Measurements from ENCODE around the gene NOXA1. TPM values are rescaled to one million over a fixed set of nuclear protein-coding genes. Genes with fewer than 3 reads are reported as not detected.

The NOXA1 gene
- total and polyA plus RNA-seq, 2 of the 8 experiments (the other 6 are each of a cell fraction or from before 2014, with no cell fraction given) = 0.34 to 0.91 TPM

- no peak for FAIRE-seq
- POLR2A ChIA-PET (ENCODE audit: partially characterized antibody) = interaction anchor here (1.0 to 1.7 kb wide), 2 partner anchors 18 to 91 kb away, joined by 3 to 5 read pairs; no protein-coding TSS in a partner anchor
- peak overlapping the region in 1 of 4 experiments; percentile 56; a peak in 3 of 8 replicates for H3K4me3 ChIP-seq (ENCODE audit: extremely low read depth in 1 of 4, insufficient read depth in 2 of 4, low read depth in 3 of 4, low read length in 4 of 4)
Measured at GRCh38 chr9:137407590-137408300, 15.4 kb upstream of the NOXA1 start.

More at GRCh38 chr9:137407590-137408300, 15.4 kb upstream of the NOXA1 start:
- Histone ChIP-seq H3K79me1 (ENCODE audit: low read depth, low read length) (peaks cover 6% of the 10 kb centered on the region; the same call in 1 of the 2 replicates), H3K9me3 (ENCODE audit: insufficient read depth in 2 of 2, low read depth in 1 of 2, low read length in 1 of 2) (no peaks in the 10 kb centered on the region), H2BK12ac (ENCODE audit: low read depth, low read length) (no peak overlapping the region), H4K8ac (ENCODE audit: extremely low read depth, insufficient read depth, low read length) (peak overlapping the region; percentile 68; the same call in 1 of the 2 replicates), H3K9ac (replicated peaks in 1 of 4; ENCODE audit: extremely low read depth in 1 of 4, low read depth in 3 of 4, low read length in 3 of 4) (no peak overlapping the region), H2BK15ac (ENCODE audit: low read length) (no peak overlapping the region), H4K20me1 (replicated peaks in 1 of 2; ENCODE audit: control insufficient read depth in 1 of 2, insufficient read depth in 2 of 2, low read length in 2 of 2) (peaks cover 3 to 4% of the 10 kb centered on the region in 2 experiments), H3K4me1 (replicated peaks in 1 of 4; ENCODE audit: control insufficient read depth in 3 of 4, insufficient read depth in 4 of 4, low read length in 3 of 4) (peaks cover 0 to 8% (median 2%) of the 10 kb centered on the region in 4 experiments; a peak in 6 of 7 replicates), H2BK20ac (ENCODE audit: low read length) (no peak overlapping the region), H3K56ac (replicated peaks; ENCODE audit: insufficient read length, low read depth, low read length) (no peak overlapping the region), H3K4me2 (ENCODE audit: insufficient read depth in 1 of 2, low read depth in 2 of 2, low read length in 2 of 2) (peak overlapping the region; percentile 50 to 64; a peak in 3 of 4 replicates), H3K79me2 (ENCODE audit: control insufficient read depth in 1 of 2, insufficient read depth in 2 of 2, low read length in 2 of 2) (no peaks in the 10 kb centered on the region), H2AK5ac (ENCODE audit: low read depth, low read length) (no peak overlapping the region), H3K27ac (ENCODE audit: low read depth, low read length) (no peak overlapping the region), H4K5ac (ENCODE audit: insufficient read length, low read depth, low read length) (no peak overlapping the region), H3K18ac (ENCODE audit: extremely low read depth, low read length) (no peak overlapping the region), H2BK5ac (ENCODE audit: low read depth, low read length) (no peak overlapping the region), H3K23ac (ENCODE audit: insufficient read length) (no peak overlapping the region), H3K23me2 (ENCODE audit: low read depth, low read length) (peaks cover 6% of the 10 kb centered on the region; the same call in 1 of the 2 replicates), H3K36me3 (ENCODE audit: control insufficient read depth in 2 of 4, insufficient read depth in 4 of 4, low read length in 3 of 4) (no peaks in the 10 kb centered on the region), H3K27me3 (replicated peaks in 1 of 4; ENCODE audit: control insufficient read depth in 3 of 4, extremely low read depth in 1 of 4, insufficient read depth in 3 of 4, low read length in 3 of 4) (peaks cover 0 to 3% (median under 1%) of the 10 kb centered on the region in 4 experiments; a peak in 2 of 7 replicates), H2BK120ac (replicated peaks; ENCODE audit: low read depth, low read length) (no peak overlapping the region), H3K4ac (replicated peaks; ENCODE audit: insufficient read length, low read depth, low read length) (no peak overlapping the region), H2AFZ (ENCODE audit: low read length) (no peak overlapping the region), H4K91ac (replicated peaks; ENCODE audit: insufficient read length, low read length) (no peak overlapping the region), H3K14ac (ENCODE audit: insufficient read length) (no peak overlapping the region)
- CTCF ChIA-PET (ENCODE audit: partially characterized antibody) = interaction anchor here (0.6 to 1.7 kb wide), 8 partner anchors 9 to 111 kb away, joined by 3 to 5 read pairs (median 4); partner anchors contain the start of genes EXD3, NOXA1 and NRARP
- WGBS, 2 experiments (ENCODE audit: extremely low coverage in 1 of 2, insufficient coverage in 1 of 2, insufficient read length in 1 of 2, insufficient replicate concordance in 2 of 2, low coverage in 1 of 2, low lambda C conversion rate in 2 of 2, missing lambda C conversion rate in 1 of 2) = 73% methylated on average over 27 of the region's 31 CpGs; no CpG with 5 or more reads in 1 of the 2 experiments
- no peak for TF ChIP-seq SIRT6 (IDR thresholded peaks at IDR 0.05; ENCODE audit: low read length)
- no peak for TF ChIP-seq JUN (IDR thresholded peaks at IDR 0.05; ENCODE audit: low read depth, low read length)
- TF ChIP-seq FOSL1 (IDR thresholded peaks at IDR 0.05; ENCODE audit: insufficient read depth, low read depth, low read length) = no peak
- no peak for TF ChIP-seq SP4 (IDR thresholded peaks at IDR 0.05; ENCODE audit: low read length)
- TF ChIP-seq CBX5 (IDR thresholded peaks at IDR 0.05; ENCODE audit: low read depth, low read length) = no peak
- DNase-seq (ENCODE audit: low read depth in 1 of 2, low spot score in 2 of 2) = no peak
